Medulla oblongata (tissue), 1 donor: Measurements from ENCODE around the gene HCFC2.
"Not testable (repeated sequence)": the region's sequence is repeated elsewhere in the genome, so short reads cannot be mapped to it uniquely, and the experiment has no call there.

Source experiments
- DNase-seq: peaks from one replicate; pipeline ENCODE4 v3.0.0-alpha.2; 2015; ENCODE audit errors: extremely low spot score

HCFC2 gene

DNA sequence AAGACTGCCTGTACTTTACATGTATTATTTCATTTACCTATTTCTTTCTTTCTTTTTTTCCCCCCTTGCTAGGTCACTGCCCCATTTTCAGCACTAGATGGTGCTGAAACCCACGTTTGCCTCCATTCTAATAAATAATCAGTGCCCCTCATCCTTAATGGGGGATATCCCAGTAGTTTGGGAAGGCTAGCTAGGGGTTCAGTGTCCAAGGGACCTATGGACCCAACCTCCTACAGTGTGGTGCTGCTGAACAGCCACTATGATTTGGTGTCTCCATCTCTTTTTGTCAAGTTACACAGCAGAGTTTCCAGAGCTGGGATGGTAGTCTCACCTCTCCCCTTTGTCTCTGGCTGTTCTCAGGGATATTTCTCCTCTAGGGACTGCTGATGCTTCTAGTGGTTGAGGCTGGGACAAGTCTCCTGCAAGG lies 6.5 kb upstream of the HCFC2 start:
- no peak for DNase-seq

DNA sequence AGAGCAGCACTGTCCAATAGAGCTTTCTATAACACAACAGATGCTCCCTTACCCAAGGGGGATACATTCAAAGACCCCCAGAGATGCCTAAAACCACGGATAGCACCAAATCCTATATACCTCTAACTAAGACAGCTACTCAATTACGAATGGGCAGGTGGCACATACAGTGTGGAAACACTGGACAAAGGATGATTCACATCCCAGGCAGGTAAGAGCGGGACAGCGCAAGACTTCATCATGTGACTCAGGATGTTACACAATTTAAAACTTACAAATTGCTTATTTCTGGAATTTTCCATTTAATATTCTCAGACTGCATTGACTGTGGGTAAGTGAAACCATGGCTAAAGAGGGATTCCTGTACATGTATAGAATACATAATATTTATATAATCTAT lies 5.5 kb upstream of the HCFC2 start:
- DNase-seq: no peak

DNA sequence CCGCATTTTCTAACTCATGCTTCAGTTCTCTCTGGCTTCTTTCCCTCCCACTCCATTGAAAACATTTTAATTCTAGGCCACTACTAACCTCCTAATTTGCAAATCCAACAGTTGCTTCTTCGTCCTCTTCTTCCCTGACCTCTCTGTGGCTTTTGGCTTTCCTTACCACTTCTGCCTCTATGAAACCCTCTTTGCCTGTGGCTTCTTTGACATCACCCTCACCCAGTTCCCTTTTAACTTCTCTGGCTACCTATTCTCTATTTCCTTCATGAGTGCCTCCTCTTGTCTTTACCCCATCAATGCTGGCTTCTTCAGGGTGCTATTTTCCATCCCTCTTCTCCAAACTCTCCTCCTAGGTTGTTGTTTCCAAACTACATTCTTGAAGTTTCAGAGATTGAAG lies 4.4 kb upstream of the HCFC2 start:
- DNase-seq: no peak

DNA sequence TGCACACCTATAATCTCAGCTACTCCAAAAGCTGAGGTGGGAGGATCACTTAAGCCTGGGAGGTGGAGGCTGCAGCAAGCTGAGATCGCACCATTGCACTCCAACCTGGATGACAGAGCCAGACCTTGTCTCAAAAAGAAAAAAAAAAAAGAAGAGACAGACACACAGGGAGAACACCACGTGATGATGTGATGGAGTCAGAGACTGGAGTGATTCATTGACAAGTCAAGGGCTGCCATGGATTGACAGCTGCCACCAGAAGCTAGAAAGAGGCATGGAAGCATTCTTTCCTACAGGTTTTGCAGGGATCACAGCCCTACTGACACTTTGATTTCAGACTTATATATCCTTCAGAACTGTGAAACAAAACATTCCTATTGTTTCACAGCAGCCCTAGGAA lies 3.5 kb upstream of the HCFC2 start:
- no peak for DNase-seq

DNA sequence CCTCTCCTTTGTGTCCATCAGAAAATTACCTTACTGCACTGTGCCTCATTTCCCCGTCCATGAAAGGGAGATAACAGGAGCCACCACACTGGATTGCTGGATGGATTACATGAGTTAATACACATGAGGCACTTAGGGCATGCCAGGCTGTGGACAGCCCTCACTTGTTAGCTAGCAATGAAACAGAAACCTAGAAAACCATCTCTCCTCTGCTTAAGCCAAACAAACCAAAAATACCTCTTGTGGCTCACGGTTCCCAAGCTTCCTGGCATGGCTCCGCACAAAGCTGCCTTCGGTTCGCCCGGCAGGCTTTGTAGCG lies 660 bp upstream of the HCFC2 start:
- peak; percentile 28 for DNase-seq

DNA sequence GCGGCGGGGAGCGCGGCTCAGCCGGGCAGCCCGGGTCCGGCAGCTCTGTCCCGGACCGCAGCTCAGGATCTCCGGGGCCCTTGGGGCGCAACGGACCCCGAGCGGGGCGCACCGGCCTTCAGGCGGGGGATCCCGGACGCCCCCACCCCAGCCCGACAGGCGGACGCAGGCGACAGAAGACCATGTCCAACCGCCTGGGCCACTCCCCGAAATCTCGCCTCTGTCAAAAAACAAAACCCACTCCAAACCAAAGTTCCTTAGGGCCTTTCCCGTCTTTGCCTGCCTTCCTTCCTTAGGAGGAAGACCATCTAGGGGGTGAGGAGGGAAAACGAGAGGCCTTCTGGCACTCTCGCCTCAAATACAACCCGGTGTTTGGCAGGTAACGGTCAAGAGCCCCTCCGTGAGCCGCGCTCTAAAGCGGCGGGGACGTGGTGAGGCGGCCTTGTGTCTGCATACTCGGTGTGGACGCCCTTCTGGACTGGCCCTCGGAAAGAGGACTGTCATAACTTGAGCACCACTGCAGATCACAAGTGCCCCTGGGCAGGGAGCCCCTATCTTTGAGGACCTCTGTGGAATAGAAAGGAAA lies 604 bp downstream of the HCFC2 start:
- peak; percentile 28 for DNase-seq

DNA sequence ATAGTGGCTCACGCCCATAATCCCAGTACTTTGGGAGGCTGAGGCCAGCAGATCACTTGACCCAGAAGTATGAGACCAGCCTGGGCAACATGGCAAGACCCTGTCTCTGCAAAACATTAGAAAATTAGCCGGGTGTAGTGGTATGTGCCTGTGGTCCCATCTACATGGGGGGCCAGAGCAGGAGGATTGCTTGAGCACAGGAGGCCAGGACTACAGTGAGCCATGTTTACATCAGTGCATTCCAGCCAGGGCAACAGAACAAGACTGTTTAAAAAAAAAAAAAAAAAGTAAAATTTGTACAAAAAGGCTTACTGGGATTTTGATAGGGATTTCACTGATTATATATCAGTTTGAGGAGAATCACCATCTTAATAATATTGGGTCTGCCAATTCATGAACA lies 7.8 kb downstream of the HCFC2 start:
- DNase-seq: no peak

DNA sequence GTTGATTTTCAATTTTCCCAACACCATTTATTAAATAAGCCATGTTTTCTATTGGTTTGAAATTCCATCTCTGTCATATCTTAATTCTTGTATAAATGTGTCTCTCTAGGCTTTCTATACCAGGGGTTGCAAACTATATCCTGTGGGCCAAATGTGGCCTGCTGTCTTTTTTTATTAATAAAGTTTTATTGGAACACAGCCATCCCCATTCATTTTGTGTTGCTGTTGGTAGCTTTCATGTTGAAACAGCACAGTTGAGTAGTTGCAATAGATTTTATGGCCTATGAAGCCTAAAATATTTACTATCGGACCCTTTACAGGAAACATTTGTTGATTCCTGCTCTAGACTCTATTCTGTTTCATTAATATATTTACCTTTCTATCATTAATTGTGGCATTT lies 9.4 kb downstream of the HCFC2 start:
- DNase-seq: no peak

DNA sequence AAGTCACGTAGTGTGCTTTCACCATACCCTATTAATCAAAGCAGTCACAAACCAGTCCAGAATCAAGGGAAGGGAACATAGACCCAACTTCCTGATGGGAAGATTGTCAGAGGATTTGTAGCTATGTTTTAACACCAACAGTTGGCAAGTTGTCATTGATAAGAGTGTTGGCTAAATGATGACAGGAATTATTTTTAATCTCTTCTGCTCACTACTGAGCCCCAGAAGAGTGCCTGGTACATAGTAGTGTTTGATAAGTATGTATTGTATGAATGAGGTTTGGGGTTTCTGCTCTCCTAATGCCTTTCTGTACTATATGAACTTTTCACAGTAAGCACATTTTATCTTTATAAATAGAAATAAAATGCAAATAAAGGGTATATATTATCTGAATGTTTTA lies 14.7 kb downstream of the HCFC2 start:
- DNase-seq: no peak

DNA sequence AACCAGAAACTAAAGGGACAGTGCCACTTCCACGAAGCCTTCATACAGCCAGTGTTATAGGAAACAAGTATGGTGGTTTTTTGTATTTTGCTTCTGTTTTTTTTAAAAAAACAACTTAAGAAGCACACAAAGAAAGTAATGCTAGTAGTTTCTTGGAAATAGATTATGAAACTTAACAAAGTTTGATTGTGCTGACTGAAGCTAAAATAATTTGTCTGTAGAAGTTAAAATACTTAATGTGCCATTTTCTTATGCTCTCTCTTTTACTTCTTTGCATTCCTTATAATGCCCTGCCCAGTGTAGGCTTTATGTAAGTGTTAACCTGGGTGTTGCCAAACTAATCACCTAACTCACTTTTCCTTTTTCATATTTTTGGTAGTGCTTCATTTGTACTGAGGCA lies 16.4 kb downstream of the HCFC2 start:
- no peak for DNase-seq

DNA sequence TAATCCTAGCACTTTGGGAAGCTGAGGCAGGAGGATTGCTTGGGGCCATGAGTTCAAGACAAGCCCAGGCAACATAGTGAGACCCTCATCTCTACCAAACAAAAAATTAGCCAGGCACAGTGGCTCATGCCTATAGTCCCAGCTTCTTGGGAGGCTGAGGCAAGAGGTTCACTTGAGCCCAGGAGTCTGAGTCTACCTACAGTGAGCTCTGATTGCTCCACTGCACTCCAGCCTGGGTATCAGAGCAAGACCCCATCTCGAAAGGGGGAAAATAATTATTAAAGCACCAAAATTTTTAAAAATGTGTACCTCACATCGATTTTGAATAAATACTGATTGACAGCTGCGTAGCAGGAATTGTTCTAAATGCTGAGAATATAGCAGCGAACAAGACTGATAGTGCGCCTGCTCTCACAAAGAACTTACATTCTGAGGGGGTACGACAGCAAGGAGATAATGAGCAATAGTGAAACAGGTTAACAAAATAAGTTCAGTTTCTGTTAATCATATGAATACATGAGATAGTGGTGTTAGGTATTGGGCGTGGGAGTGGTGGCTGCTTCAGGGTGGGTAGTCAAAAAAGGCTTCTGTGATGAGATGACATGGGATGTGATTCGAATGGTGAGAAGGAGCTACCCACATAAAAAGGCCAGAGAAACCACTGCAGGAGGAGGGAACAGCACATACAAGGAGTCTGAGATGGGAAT lies 19.6 kb downstream of the HCFC2 start:
- no peak for DNase-seq

DNA sequence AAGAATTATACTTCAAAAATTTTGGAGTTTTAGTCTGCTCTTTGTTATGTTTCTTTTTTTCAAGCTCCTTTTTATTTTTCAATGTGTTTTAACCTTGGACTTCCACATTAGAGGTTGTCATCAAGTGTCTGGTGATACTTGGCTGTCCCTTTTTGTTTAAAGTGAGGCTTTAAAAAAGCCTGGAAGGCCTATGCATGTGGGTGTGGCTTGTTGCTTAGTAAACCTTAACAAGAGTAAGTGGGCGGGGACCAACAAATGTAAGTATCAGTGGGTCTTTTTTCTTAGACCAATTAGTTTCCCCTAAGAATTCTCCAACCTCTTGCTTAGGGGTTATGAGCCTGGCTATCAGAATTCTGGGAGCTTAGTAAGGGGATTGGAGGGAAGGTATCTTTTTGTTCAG lies 26.4 kb downstream of the HCFC2 start:
- DNase-seq: no peak

DNA sequence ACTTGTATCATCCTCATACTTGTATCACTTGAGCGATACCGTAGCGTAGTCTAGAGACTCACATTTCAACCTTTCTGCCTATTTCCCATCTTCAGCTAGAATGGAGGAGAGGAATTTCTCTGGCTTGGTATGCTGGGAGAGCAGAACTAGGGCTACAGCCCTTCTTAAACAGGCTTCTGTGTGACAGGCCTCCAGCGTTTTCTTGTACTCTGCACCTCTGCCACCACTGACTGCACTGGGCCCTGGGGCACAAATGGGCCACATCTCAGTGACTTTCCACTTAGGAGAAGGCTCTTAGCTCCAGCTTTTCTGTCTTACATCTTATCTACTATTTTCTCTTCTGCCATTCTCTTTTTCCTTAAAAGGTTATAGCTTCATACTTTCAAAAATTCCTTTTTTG lies 26.8 kb downstream of the HCFC2 start:
- no peak for DNase-seq

DNA sequence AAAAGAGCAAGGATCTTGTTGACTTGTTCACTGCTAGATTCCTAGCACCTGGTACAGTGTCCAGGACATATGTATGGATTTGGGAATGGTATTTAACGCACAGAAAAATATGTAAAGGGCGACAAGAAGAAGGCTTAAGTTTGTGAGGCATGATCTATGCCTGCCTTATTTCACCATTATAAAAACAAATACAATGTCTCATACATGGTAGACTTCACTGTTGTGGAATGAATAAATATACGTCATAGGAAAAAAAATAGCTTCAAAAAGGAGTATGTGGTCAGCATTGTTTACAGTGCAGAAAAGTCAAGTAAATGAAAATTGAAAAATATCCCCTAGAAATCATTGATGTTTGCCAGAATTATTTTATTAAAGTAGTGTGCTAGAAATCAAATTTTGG lies 30.0 kb downstream of the HCFC2 start:
- no peak for DNase-seq

DNA sequence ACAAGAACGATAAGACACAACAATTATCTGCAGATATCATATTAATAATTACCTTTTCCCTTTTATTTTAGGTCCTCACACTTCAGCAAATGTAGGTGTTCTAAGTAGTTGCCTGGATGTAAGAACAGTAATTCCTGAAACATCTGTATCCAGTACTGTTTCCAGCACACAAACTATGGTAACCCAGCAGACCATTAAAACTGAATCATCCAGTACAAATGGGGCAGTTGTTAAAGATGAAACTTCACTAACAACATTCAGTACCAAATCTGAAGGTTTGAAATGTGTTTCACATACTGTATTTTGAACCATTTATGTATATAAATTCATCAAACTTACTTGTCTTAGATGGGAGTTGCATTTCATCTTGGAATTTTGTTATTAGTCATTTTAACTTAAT lies 31.0 kb downstream of the HCFC2 start:
- no peak for DNase-seq

DNA sequence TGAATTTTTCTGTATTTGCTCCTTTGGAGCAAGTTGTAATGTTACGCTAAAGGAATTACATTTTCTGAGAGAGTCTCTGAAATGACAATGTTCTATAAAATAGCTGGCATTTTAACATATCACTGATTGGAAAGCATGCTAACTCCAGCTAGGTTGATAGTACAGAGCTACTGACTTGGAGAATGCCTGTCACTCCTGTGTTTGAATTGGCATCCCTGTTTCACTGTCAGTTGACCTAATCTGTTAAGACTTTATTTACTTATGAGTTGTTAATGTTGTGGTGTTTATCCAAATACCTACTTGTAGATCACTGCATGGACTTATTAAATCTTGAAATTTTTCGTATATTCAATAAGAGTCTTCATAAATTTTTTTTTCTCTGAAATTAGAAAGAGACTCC lies 33.6 kb downstream of the HCFC2 start:
- no peak for DNase-seq

DNA sequence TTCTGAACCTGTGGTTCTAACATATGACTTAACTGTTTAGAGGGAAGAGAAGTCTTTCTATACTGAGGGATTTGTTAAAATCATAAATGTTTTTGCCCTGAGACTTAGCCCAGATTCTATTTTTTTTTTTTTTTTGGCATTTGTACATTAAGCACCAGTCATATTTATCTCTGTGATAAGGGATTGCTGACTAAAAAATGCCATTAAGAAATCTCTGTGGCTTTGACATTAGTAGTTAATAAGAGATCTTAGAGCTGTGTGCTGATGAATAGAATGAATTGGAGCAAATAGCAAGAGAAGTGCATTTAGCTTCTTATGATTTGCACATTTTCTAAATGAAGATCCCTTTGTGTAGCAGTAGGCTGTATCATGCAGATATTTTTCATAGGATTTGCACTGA lies 41.1 kb downstream of the HCFC2 start:
- DNase-seq: no peak

DNA sequence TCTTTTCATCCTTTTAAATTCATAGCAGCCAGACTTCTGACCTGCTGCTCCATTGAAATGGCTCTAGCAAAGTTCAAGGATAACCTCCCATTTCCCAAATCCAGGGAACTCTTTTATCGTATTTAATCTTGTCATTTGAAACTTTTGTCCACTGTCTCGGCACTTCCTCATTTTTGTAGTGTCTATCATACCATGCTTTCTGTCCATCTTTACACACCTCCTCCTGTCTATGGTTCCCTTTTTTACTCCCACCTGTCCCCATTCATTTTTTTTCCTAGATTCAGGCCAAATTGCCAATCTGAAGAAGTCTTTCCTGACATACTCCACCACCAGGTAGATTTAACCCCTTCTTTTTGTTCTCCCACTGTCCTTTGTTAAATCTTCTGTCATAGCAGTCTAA lies 42.6 kb downstream of the HCFC2 start:
- DNase-seq: no peak

DNA sequence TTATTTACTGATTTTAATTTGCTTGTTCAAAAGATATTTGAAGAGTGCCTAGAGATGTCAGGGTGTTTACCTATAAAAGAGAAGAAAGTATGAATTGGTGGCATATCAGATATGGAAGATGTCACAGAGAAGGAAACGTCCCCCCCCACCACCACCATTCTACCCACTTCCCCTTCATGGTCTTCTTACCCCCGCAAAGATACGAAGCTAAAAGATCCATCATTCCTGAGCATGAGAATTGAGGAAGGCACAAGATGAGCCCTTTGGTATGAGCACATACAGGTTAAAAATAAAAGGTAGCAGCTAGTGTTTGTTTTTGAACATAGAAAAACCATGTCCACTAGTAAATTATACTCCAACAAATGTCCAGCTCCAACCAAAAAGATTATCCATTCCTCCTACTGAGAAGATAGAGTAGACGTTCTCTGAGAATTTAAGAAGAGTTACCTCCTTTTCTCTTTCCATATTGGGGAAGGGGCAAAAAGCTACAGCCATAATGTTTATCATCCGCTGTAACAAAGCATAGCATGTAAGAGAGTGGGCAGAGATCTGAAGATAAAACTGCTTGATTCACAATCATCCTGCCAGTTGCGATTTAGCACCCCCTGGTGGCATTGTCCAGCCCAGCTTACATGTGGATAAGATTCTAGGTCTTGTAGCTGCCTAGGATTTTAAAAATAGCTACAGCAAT lies 44.6 kb downstream of the HCFC2 start:
- peak; percentile 93 for DNase-seq

DNA sequence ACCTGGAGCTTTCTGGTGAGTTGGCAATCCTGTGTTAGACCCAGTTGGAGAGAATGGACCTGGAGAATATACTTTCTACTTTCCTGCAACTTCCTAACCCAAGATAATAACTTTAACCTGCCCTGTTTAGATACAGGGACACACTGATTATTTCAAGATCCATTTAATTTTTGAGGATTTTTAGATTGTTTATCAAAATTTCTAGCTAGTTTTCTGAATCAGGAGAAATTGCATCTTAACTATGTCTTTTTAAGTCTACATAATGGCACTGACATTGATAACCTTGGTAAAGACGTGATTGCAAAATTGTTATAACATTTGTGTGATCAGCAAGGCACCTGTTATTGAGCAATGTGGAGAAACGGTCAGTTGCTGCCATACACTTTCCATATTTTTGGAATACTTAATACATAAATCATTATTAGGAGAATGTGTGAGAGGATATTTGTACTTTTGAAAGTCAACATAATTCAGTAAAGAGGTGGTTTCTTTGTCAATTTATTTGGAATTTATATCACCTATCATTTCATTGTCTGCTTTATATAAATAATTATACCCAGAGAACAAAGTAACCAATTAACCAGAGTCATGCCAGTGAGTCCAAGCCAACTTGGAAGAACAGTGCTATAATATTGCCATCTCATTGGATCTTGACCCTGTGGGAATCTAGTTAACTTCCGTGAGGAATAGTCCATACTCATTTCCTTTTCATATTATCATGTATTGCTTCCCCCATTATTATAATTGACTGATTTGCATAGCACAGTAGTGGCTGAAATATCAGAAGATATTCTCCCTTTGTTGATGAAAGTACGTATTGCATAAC lies 45.3 kb downstream of the HCFC2 start:
- no peak for DNase-seq

DNA sequence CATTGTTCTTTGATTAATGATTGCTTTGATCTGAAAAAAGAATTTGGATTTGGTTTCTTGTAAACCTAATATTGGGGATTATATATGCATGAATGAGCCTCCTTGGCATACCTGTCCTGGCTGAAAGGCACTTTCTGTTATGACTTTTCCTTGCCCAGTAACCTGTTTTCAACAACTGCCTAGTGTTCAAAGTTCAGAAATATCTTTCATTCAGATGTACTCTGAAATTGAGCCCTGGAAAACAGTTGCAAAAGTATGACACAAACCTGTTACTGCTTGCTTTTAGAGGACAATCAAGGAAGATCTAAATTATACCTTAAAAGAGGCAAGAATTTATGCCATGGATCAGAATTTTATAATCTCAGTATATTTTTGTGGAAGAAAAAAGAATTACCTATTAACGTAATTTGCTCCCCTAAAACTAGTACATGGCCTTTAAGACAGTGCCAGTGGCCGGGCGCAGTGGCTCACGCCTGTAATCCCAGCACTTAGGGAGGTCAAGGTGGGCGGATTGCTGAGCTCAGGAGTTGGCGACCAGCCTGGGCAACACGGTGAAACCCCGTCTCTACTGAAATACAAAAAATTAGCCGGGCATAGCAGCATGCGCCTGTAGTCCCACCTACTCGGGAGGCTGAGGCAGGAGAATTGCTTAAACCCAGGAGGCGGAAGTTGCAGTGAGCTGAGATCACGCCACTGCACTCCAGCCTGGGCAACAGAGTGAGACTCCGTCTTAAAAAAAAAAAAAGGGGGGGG lies 50.7 kb downstream of the HCFC2 start:
- DNase-seq: not testable (repeated sequence)

DNA sequence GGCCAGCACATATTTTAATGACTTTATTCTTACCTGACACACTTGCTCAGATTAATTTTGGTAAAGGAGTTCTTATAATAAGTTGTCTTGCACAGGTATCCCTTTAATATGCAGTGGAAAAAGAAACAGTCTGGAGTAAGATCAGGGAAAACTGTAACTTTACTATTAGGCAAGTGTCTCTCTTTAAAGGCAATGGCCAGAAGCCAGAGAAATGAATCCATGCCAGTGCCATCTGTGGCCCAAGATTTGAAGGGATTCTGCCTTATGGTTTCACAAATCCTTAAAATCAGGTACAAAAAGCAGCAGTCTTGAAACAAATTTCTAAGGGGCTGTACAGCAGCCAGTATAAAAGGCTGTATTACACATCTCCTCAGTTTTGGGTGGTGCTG lies 51.2 kb downstream of the HCFC2 start:
- no peak for DNase-seq
